Measurements from ENCODE around the gene CCDC146.

DNA sequence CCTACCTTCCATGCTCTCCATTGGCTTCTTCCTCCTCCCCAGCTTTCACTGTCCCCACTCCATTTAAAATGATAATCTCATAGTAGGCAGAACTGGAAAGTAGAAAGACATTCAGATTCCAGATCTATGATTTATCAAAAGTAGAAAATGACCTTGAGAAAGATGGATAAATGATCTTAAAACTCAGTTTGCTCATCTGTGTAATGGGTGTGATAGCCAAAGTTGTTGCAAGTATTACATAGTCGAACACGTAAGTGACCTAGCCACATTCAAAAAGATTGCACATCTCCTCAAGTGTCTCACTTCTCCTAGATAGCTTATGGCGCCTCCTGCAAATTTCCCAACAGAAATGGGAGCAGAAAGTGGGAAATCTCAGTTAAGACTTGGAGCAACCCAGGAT is 167.0 kb downstream of the CCDC146 start:
- TF ChIP-seq, protein P1, sequence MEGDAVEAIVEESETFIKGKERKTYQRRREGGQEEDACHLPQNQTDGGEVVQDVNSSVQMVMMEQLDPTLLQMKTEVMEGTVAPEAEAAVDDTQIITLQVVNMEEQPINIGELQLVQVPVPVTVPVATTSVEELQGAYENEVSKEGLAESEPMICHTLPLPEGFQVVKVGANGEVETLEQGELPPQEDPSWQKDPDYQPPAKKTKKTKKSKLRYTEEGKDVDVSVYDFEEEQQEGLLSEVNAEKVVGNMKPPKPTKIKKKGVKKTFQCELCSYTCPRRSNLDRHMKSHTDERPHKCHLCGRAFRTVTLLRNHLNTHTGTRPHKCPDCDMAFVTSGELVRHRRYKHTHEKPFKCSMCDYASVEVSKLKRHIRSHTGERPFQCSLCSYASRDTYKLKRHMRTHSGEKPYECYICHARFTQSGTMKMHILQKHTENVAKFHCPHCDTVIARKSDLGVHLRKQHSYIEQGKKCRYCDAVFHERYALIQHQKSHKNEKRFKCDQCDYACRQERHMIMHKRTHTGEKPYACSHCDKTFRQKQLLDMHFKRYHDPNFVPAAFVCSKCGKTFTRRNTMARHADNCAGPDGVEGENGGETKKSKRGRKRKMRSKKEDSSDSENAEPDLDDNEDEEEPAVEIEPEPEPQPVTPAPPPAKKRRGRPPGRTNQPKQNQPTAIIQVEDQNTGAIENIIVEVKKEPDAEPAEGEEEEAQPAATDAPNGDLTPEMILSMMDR (IDR thresholded peaks at IDR 0.05; ENCODE audit: insufficient read depth, low read length, poor library complexity, severe bottlenecking), result no peak
- TF ChIP-seq EZH2phosphoT487 (conservative IDR thresholded peaks at IDR 0.05; ENCODE audit: low read length), result no peak
